BE2C (cell line): ENCODE measurements around the gene PER3.

Experiments used
- DNase-seq: peaks from one replicate; pipeline ENCODE4 v3.0.0-alpha.2; 2020
- H3K27me3 ChIP-seq: fragments of 250-450 bp; sonication (Bioruptor Pico); 2 replicates; pipeline ENCODE4 v1.5.1; 2020; ENCODE audit warnings: mild to moderate bottlenecking
- H3K36me3 ChIP-seq: fragments of 250-450 bp; sonication (Bioruptor Pico); 2 replicates; pipeline ENCODE4 v1.5.1; 2020; ENCODE audit warnings: mild to moderate bottlenecking
- H3K4me1 ChIP-seq: fragments of 250-450 bp; sonication (Bioruptor Pico); 2 replicates; pipeline ENCODE4 v1.5.1; 2020
- H3K4me3 ChIP-seq: 2 replicates; pipeline ENCODE4 v1.5.1; 2011; ENCODE audit warnings: low read depth, low read length
- H3K9me3 ChIP-seq: fragments of 250-450 bp; sonication (Bioruptor Pico); 2 replicates; pipeline ENCODE4 v1.5.1; 2020
- CTCF ChIP-seq: IDR thresholded peaks from 2 replicates; pipeline ENCODE4 v1.5.1; 2012; ENCODE audit warnings: mild to moderate bottlenecking, low read depth, low read length

PER3 gene

GRCh38 chr1:7857985-7858384, 73.9 kb downstream of the PER3 start:
- no peak overlapping the region for H3K4me3 ChIP-seq
- no peaks in the 10 kb centered on the region for H3K36me3 ChIP-seq
- no peaks in the 10 kb centered on the region for H3K4me1 ChIP-seq
- no peaks in the 10 kb centered on the region for H3K9me3 ChIP-seq
- no peak for DNase-seq
- no peaks in the 10 kb centered on the region for H3K27me3 ChIP-seq
- TF ChIP-seq CTCF: no peak

- no peak for DNase-seq
- Histone ChIP-seq H3K27me3 (no peaks in the 10 kb centered on the region), H3K4me3 (no peak overlapping the region), H3K36me3 (no peaks in the 10 kb centered on the region), H3K9me3 (no peaks in the 10 kb centered on the region), H3K4me1 (no peaks in the 10 kb centered on the region)
- no peak for TF ChIP-seq CTCF
These were observed 75.3 kb downstream of the PER3 start for GRCh38 chr1:7859406-7859805.

GRCh38 chr1:7860130-7860529, 76.0 kb downstream of the PER3 start:
- no peak for DNase-seq
- Histone ChIP-seq H3K9me3 (no peaks in the 10 kb centered on the region), H3K36me3 (no peaks in the 10 kb centered on the region), H3K4me1 (no peaks in the 10 kb centered on the region), H3K27me3 (no peaks in the 10 kb centered on the region), H3K4me3 (no peak overlapping the region)
- no peak for TF ChIP-seq CTCF

- Histone ChIP-seq H3K27me3 (no peaks in the 10 kb centered on the region), H3K4me3 (no peak overlapping the region), H3K36me3 (no peaks in the 10 kb centered on the region), H3K9me3 (no peaks in the 10 kb centered on the region), H3K4me1 (no peaks in the 10 kb centered on the region)
- no peak for TF ChIP-seq CTCF
- no peak for DNase-seq
These were observed 77.4 kb downstream of the PER3 start for GRCh38 chr1:7861452-7861851.

GRCh38 chr1:7862211-7863060, 78.3 kb downstream of the PER3 start:
- no peak for DNase-seq
- no peaks in the 10 kb centered on the region for H3K4me1 ChIP-seq
- no peaks in the 10 kb centered on the region for H3K9me3 ChIP-seq
- H3K27me3 ChIP-seq: no peaks in the 10 kb centered on the region
- no peaks in the 10 kb centered on the region for H3K36me3 ChIP-seq
- no peak for TF ChIP-seq CTCF
- H3K4me3 ChIP-seq: no peak overlapping the region

- no peaks in the 10 kb centered on the region for H3K9me3 ChIP-seq
- no peaks in the 10 kb centered on the region for H3K36me3 ChIP-seq
- no peak for DNase-seq
- no peaks in the 10 kb centered on the region for H3K4me1 ChIP-seq
- TF ChIP-seq CTCF: no peak
- H3K4me3 ChIP-seq: no peak overlapping the region
- H3K27me3 ChIP-seq: no peaks in the 10 kb centered on the region
These were observed 79.8 kb downstream of the PER3 start for GRCh38 chr1:7863756-7864328.
